GM03348 (cell line): ENCODE measurements around the gene PIANP.

Experiments
- DNase-seq: peaks from one replicate; pipeline ENCODE4 v3.0.0; 2012; ENCODE audit warnings: low spot score

PIANP gene

GRCh38 chr12:6667559-6668210 is 32.9 kb downstream of the PIANP start:
- no peak for DNase-seq

- DNase-seq, result no peak
These were observed 34.4 kb downstream of the PIANP start for GRCh38 chr12:6666211-6666610.

DNA sequence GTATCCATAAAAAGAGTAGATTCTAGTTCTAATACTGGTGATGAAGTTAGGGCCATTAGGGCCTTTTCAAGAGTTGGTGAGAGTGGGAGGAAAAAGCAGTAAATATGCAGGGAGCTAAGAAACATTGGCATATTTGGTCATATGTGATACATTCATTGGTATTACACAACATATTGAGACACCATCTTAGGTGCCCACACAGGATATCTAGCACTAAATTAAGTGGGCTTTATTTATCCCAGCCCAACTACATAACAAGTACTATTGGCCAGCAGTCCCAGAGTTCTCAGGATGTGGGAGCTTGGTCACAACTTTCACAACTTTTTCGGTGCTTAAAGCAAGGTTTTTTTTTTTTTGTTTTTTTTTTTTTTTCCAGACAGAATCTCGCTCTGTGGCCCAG is 35.7 kb downstream of the PIANP start:
- no peak for DNase-seq

DNA sequence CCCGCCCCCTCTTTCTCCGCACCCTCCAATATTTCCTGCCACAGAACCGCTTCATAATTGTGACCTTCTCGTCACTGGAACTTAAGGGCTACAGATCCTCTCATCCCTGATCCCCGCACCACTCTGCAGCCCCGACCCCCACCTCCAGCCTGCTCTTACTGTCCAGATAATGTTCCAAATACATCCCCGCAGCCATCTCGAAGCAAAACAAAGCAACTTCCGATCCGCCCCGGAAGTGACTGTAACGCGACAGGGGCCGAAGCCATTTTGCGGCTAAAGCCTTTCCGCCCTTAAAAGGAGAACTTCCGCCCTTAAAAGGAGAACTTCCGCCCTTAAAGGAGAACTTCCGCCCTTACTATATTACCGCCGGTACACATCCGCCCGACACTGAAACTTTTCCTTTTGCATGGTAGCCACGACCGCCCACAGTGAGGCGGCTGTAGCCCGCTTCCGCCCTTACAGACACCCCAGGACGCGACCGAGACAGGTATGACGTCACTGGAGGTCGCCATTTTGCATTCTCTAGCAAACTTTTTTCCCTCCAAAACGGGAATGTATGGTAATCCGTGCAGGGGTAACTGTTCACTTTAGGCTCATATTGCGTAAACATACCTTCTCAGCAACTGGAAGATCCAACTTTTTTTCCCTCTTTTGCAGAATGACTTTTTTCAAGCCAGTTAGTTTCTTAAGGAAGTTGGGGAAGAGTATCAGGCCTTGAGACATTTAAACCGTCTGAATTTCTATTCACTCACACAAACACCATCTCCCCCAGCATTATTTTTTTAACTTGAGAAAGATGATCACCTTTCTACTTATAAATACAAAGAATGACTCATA is 37.5 kb downstream of the PIANP start, which contains the start of gene ING4:
Gene ING4, minus strand, starts transcription at position 214 of the 837 bp plus-strand sequence. Its CDS starts 18 bp downstream, at position 196.
- peak; percentile 98 for DNase-seq

DNA sequence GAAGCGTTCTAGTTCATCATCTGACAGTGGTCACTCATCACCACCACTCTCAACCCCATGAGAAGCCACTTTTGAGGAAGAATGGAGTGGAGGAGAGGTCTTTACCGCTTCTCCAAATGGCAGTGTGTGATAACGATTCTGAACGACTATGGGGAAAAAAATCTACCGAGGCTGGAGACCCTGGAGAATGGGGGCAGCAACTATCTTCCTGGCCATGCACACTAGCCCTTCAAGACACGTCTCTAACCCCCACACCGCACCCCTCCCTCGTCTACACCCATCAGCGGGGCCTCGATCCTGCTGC is 38.1 kb downstream of the PIANP start:
- DNase-seq, result peak; percentile 77

GRCh38 chr12:6653987-6654386 is 46.6 kb downstream of the PIANP start:
- no peak for DNase-seq

DNA sequence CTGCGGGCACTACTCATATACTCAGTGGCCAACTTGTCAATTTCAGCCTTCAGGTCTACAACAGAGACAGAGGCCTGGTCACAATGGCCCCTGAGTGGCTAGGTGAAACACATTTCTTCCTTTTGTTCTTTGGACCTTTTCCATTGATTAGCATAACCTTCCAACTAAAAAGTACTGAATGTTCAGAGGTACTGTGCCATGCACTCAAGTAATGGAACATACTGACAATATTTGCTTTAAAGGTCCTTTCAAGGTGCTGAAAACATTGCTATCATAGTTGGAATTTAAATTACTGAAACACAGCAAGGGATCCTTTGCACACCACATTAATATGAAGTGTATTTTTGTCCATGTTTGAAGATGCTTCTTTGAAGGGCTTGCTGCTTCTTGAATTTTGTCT is 47.3 kb downstream of the PIANP start:
- no peak for DNase-seq

GRCh38 chr12:6652391-6652790 is 48.2 kb downstream of the PIANP start:
- no peak for DNase-seq

- no peak for DNase-seq
These were observed 49.8 kb downstream of the PIANP start for GRCh38 chr12:6650832-6651231.

DNA sequence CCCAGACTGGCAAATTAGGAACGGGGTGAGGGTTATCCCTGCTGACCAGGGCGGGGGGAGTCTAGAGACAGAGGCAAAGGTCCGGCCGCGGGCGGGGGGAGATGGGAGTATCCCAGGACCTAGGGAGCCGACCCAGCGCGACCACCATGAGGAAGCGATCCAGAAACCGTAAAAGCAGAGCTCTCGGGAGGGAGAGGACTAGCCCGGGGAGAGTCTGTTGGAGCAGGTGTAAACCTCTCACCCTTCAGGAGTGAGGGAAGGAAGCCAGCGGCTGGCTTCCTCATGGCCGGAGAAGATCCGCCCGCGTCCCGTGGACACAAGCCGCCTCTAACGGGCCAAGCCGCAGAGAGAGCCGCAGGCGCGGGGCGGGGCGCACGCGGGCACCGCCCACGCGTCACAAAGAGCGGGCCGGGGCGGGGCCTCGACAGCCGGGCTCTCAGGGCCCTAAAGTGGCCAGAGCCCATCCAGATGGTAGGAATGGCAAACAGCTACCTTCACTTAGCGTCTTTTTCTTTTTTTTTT is 53.5 kb downstream of the PIANP start, which contains the start of gene ACRBP:
Gene ACRBP, minus strand, starts transcription at position 350 of the 522 bp plus-strand sequence. Its CDS starts 66 bp downstream, at position 284.
- peak; percentile 67 for DNase-seq

- DNase-seq, result no peak
These were observed 54.1 kb downstream of the PIANP start for GRCh38 chr12:6646276-6647082.

DNA sequence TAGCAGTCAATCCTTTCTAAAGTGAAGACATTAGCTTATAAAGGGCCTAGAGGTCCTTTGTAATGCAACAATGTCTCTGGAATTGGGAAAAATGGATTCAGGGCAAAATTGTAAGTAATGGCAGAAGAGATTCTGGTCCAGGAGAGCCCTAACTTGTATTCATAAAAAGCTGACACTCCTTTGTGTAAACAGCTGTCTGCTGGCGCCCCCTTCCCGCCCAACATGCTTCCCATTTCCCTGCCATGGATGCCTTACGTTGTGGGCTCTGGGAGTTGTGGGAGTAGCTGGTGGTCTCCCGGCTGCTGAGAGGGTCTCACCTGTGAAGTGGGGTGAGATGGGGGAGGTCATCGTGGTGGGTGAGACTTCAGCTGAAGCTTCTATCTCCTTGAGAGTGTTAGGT is 55.7 kb downstream of the PIANP start:
- no peak for DNase-seq

GRCh38 chr12:6644257-6644596 is 56.4 kb downstream of the PIANP start:
- no peak for DNase-seq
